Neuronal stem cell (in vitro differentiated cells): ENCODE results near the gene PLXNA4.

Source experiments
- DNase-seq: peaks from one replicate; pipeline ENCODE4 v3.0.0-alpha.2; 2013; ENCODE audit warnings: low spot score
- H2AFZ ChIP-seq: one replicate; pipeline ENCODE4 v1.6.1; 2013; ENCODE audit warnings: mild to moderate bottlenecking, low read length, inconsistent platforms
- H2AK5ac ChIP-seq: 2 replicates; pipeline ENCODE4 v1.6.1; 2013; ENCODE audit warnings: low read depth, mild to moderate bottlenecking, inconsistent platforms, low read length, moderate library complexity, mixed read lengths
- H2BK120ac ChIP-seq: 2 replicates; pipeline ENCODE4 v1.6.1; 2013; ENCODE audit warnings: low read depth, mild to moderate bottlenecking, inconsistent platforms, low read length, moderate library complexity, mixed read lengths
- H2BK12ac ChIP-seq: one replicate; pipeline ENCODE4 v1.6.1; 2013; ENCODE audit warnings: low read length, inconsistent platforms
- H2BK15ac ChIP-seq: 2 replicates; pipeline ENCODE4 v1.6.1; 2013; ENCODE audit warnings: mild to moderate bottlenecking, low read length, inconsistent platforms, mixed read lengths
- H2BK5ac ChIP-seq: one replicate; pipeline ENCODE4 v1.6.1; 2013; ENCODE audit warnings: inconsistent platforms, mild to moderate bottlenecking, low read length, moderate library complexity
- H3K14ac ChIP-seq: one replicate; pipeline ENCODE4 v1.6.1; 2013; ENCODE audit warnings: low read length, inconsistent platforms
- H3K18ac ChIP-seq: 2 replicates; pipeline ENCODE4 v1.6.1; 2013; ENCODE audit warnings: low read length, inconsistent platforms
- H3K23ac ChIP-seq: 2 replicates; pipeline ENCODE4 v1.6.1; 2013; ENCODE audit warnings: low read depth, mild to moderate bottlenecking, mixed read lengths, low read length, inconsistent platforms; ENCODE audit not compliant: poor library complexity
- H3K27ac ChIP-seq: replicated peaks from 3 replicates; pipeline ENCODE4 v1.5.1; 2013; ENCODE audit warnings: low read length, inconsistent platforms
- H3K27me3 ChIP-seq, 3 experiments: 2 replicates each; pipeline ENCODE4 v1.6.1; 2013; ENCODE audit warnings: low read length in 3 of 3, mild to moderate bottlenecking in 2 of 3, inconsistent platforms in 1 of 3, low read depth in 1 of 3, mixed read lengths in 1 of 3, moderate library complexity in 1 of 3; ENCODE audit not compliant: control insufficient read depth in 3 of 3, insufficient read depth in 3 of 3
- H3K36me3 ChIP-seq, 2 donors: replicated peaks in 1 of 2; 2 replicates each; pipeline ENCODE4 v1.6.1; 2013; ENCODE audit warnings: low read length in 2 of 2; ENCODE audit not compliant: control insufficient read depth in 2 of 2, insufficient read depth in 2 of 2
- H3K4ac ChIP-seq: 2 replicates; pipeline ENCODE4 v1.6.1; 2013; ENCODE audit warnings: inconsistent platforms, mild to moderate bottlenecking, low read length, moderate library complexity
- H3K4me1 ChIP-seq, 2 donors: 1 replicate in 1 of 2; 2 replicates in 1 of 2; pipeline ENCODE4 v1.6.1; 2013; ENCODE audit warnings: low read length in 2 of 2, low read depth in 1 of 2; ENCODE audit not compliant: control insufficient read depth in 2 of 2, insufficient read depth in 1 of 2
- H3K4me2 ChIP-seq: one replicate; pipeline ENCODE4 v1.6.1; 2013; ENCODE audit warnings: mild to moderate bottlenecking, low read length, inconsistent platforms; ENCODE audit not compliant: insufficient read depth, poor library complexity, severe bottlenecking
- H3K4me3 ChIP-seq, 2 donors: 2 replicates each; pipeline ENCODE4 v1.5.1; 2013; ENCODE audit warnings: low read length in 2 of 2, mild to moderate bottlenecking in 2 of 2, inconsistent platforms in 1 of 2, moderate library complexity in 1 of 2
- H3K79me1 ChIP-seq: one replicate; pipeline ENCODE4 v1.6.1; 2013; ENCODE audit warnings: low read depth, mild to moderate bottlenecking, inconsistent platforms, low read length, moderate library complexity
- H3K9ac ChIP-seq: one replicate; pipeline ENCODE4 v1.6.1; 2013; ENCODE audit warnings: mild to moderate bottlenecking, low read depth, low read length, inconsistent platforms; ENCODE audit not compliant: poor library complexity
- H3K9me3 ChIP-seq, 2 donors: replicated peaks in 1 of 2; 2 replicates each; pipeline versions ENCODE3 to v1.6.1; 2013; ENCODE audit warnings: low read length in 2 of 2, mild to moderate bottlenecking in 2 of 2, inconsistent platforms in 1 of 2, low read depth in 1 of 2, mixed read lengths in 1 of 2, moderate library complexity in 1 of 2; ENCODE audit not compliant: control insufficient read depth in 2 of 2, insufficient read depth in 1 of 2
- H4K8ac ChIP-seq: one replicate; pipeline ENCODE4 v1.6.1; 2013; ENCODE audit warnings: low read depth, mild to moderate bottlenecking, inconsistent platforms, low read length, moderate library complexity
- H4K91ac ChIP-seq: one replicate; pipeline ENCODE4 v1.6.1; 2013; ENCODE audit warnings: low read length, low read depth, mild to moderate bottlenecking, inconsistent platforms; ENCODE audit not compliant: poor library complexity
- WGBS, 2 donors: extraction: QIAGEN DNeasy Blood & Tissue Kit; methylation state at CpG; one replicate each; pipeline ENCODE4 v1.1.7; 2013; ENCODE audit warnings: missing lambda C conversion rate in 2 of 2, mixed read lengths in 1 of 2; ENCODE audit not compliant: insufficient read length in 2 of 2, insufficient replicate concordance in 1 of 2; ENCODE audit errors: extremely low coverage in 2 of 2; 5-methylcytosine and 5-hydroxymethylcytosine counted together

PLXNA4 gene

GRCh38 chr7:132207782-132208181 lies 368.5 kb downstream of the PLXNA4 start:
- Histone ChIP-seq H2AFZ (no peak overlapping the region), H3K27ac (no peak overlapping the region), H3K4me1 (peaks cover 0 to 7% of the 10 kb centered on the region in 2 donors), H3K9ac (no peak overlapping the region), H3K9me3 (no peaks in the 10 kb centered on the region), H3K36me3 (no peaks in the 10 kb centered on the region), H3K4me2 (no peak overlapping the region), H3K27me3 (no peaks in the 10 kb centered on the region), H4K91ac (no peak overlapping the region), H2BK5ac (no peak overlapping the region), H2AK5ac (no peak overlapping the region), H3K79me1 (no peaks in the 10 kb centered on the region), H3K4ac (no peak overlapping the region), H3K14ac (no peak overlapping the region), H2BK12ac (no peak overlapping the region), H4K8ac (no peak overlapping the region), H3K4me3 (no peak overlapping the region), H2BK15ac (no peak overlapping the region), H3K18ac (no peak overlapping the region), H3K23ac (no peak overlapping the region), H2BK120ac (no peak overlapping the region)
- no peak for DNase-seq
- WGBS, 2 donors, result no CpG with 5 or more reads among the region's 2 CpGs

- Histone ChIP-seq H2BK12ac (no peak overlapping the region), H2BK5ac (peak overlapping the region; percentile 63), H3K9ac (no peak overlapping the region), H2AK5ac (peak overlapping the region; percentile 64), H3K79me1 (no peaks in the 10 kb centered on the region), H3K23ac (no peak overlapping the region), H4K91ac (no peak overlapping the region), H2BK120ac (peak overlapping the region; percentile 12), H3K4me2 (no peak overlapping the region), H3K27ac (no peak overlapping the region), H4K8ac (no peak overlapping the region), H3K36me3 (no peaks in the 10 kb centered on the region), H3K18ac (peak overlapping the region; percentile 82), H3K4me1 (peaks cover 0 to 7% of the 10 kb centered on the region in 2 donors), H3K4ac (no peak overlapping the region), H2BK15ac (no peak overlapping the region), H3K9me3 (no peaks in the 10 kb centered on the region), H2AFZ (no peak overlapping the region), H3K14ac (no peak overlapping the region), H3K27me3 (no peaks in the 10 kb centered on the region), H3K4me3 (no peak overlapping the region)
- no peak for DNase-seq
- WGBS, 2 donors, result no CpG with 5 or more reads among the region's 9 CpGs
Measured at GRCh38 chr7:132207211-132207610, 369.1 kb downstream of the PLXNA4 start.

GRCh38 chr7:132206594-132206993 lies 369.7 kb downstream of the PLXNA4 start:
- Histone ChIP-seq H3K9ac (no peak overlapping the region), H4K91ac (no peak overlapping the region), H3K79me1 (no peaks in the 10 kb centered on the region), H3K27ac (no peak overlapping the region), H3K4ac (no peak overlapping the region), H3K36me3 (no peaks in the 10 kb centered on the region), H4K8ac (no peak overlapping the region), H2AFZ (no peak overlapping the region), H3K9me3 (no peaks in the 10 kb centered on the region), H2AK5ac (no peak overlapping the region), H3K4me1 (peaks cover 0 to 7% of the 10 kb centered on the region in 2 donors), H3K18ac (peak overlapping the region; percentile 5), H3K4me3 (no peak overlapping the region), H3K23ac (no peak overlapping the region), H3K14ac (peak overlapping the region; percentile 14), H3K4me2 (no peak overlapping the region), H3K27me3 (no peaks in the 10 kb centered on the region), H2BK120ac (peak overlapping the region; percentile 12), H2BK12ac (no peak overlapping the region), H2BK15ac (no peak overlapping the region), H2BK5ac (peak overlapping the region; percentile 63)
- DNase-seq, result no peak
- WGBS, 2 donors, result no CpG with 5 or more reads among the region's 8 CpGs

- H3K4me1 ChIP-seq, result peaks cover 0 to 7% of the 10 kb centered on the region in 2 donors
- no peak overlapping the region for H3K9ac ChIP-seq
- no peak overlapping the region for H4K8ac ChIP-seq
- no peak overlapping the region for H3K27ac ChIP-seq
- H2AK5ac ChIP-seq, result no peak overlapping the region
- no peak overlapping the region for H3K18ac ChIP-seq
- H3K23ac ChIP-seq, result no peak overlapping the region
- H3K4me2 ChIP-seq, result no peak overlapping the region
- no peak for DNase-seq
- no peaks in the 10 kb centered on the region for H3K9me3 ChIP-seq
- H2BK120ac ChIP-seq, result no peak overlapping the region
- no peak overlapping the region for H2AFZ ChIP-seq
- no peak overlapping the region for H3K14ac ChIP-seq
- H3K36me3 ChIP-seq, result no peaks in the 10 kb centered on the region
- H2BK15ac ChIP-seq, result no peak overlapping the region
- no peak overlapping the region for H2BK5ac ChIP-seq
- no peaks in the 10 kb centered on the region for H3K27me3 ChIP-seq
- H3K4me3 ChIP-seq, result no peak overlapping the region
- H4K91ac ChIP-seq, result no peak overlapping the region
- H3K79me1 ChIP-seq, result no peaks in the 10 kb centered on the region
- H3K4ac ChIP-seq, result no peak overlapping the region
- no peak overlapping the region for H2BK12ac ChIP-seq
Measured at GRCh38 chr7:132205509-132205908, 370.8 kb downstream of the PLXNA4 start.
